Ectodermal cell (in vitro differentiated cells): Measurements from ENCODE around the gene CMTM4. TPM values are rescaled to one million over a fixed set of nuclear protein-coding genes. Genes with fewer than 3 reads are reported as not detected.

Experiments
- H3K27ac ChIP-seq: 2 replicates; pipeline ENCODE4 v1.7.0; 2013; ENCODE audit warnings: mild to moderate bottlenecking, low read depth, low read length; ENCODE audit not compliant: insufficient read depth, poor library complexity, severe bottlenecking
- H3K27me3 ChIP-seq: 2 replicates; pipeline ENCODE4 v1.7.0; 2013; ENCODE audit warnings: mild to moderate bottlenecking, low read length; ENCODE audit not compliant: insufficient read depth, control insufficient read depth, poor library complexity, severe bottlenecking
- H3K36me3 ChIP-seq: one replicate; pipeline ENCODE4 v1.7.0; 2013; ENCODE audit warnings: low read length; ENCODE audit not compliant: control insufficient read depth, insufficient read depth
- H3K4me1 ChIP-seq: one replicate; pipeline ENCODE4 v1.7.0; 2013; ENCODE audit warnings: low read length; ENCODE audit not compliant: control insufficient read depth, insufficient read depth
- H3K4me3 ChIP-seq: 2 replicates; pipeline ENCODE4 v1.7.0; 2013; ENCODE audit warnings: low read depth, low read length, control low read depth; ENCODE audit not compliant: insufficient read depth
- H3K9me3 ChIP-seq: 2 replicates; pipeline ENCODE4 v1.7.0; 2013; ENCODE audit warnings: mild to moderate bottlenecking, low read length, moderate library complexity; ENCODE audit not compliant: control insufficient read depth
- WGBS, 2 experiments: methylation state at CpG; one replicate each; pipeline ENCODE4 v1.1.7; 2013; ENCODE audit warnings: missing lambda C conversion rate in 2 of 2; 5-methylcytosine and 5-hydroxymethylcytosine counted together
- polyA plus RNA-seq, 4 experiments: library from polyadenylated mRNA; stranded (reverse); fragments of 50-300 nt; gene quantifications; one replicate each; pipeline ENCODE4 v1.2.3, GENCODE V29; 2013

CMTM4 gene
- polyA plus RNA-seq (2013, experiment 1 of 4), result 26.2 TPM
- polyA plus RNA-seq (2013, experiment 2 of 4), result 25.5 TPM
- polyA plus RNA-seq (2013, experiment 3 of 4), result 22.5 TPM
- 26.3 TPM for polyA plus RNA-seq (2013, experiment 4 of 4)

- WGBS, 2 experiments, result 7% methylated on average over 84 of the region's 84 CpGs
- Histone ChIP-seq H3K36me3 (no peaks in the 10 kb centered on the region), H3K4me3 (peak within 1 kb of the TSS; percentile 42), H3K4me1 (peaks cover 4% of the 10 kb centered on the region), H3K27ac (no peak within 1 kb of the TSS), H3K9me3 (no peaks in the 10 kb centered on the region), H3K27me3 (peaks cover 22% of the 10 kb centered on the region)
These were observed at the start of gene CMTM4 for GRCh38 chr16:66696669-66697630. Gene CMTM4, minus strand, starts transcription at chr16:66696743. Its CDS starts 218 bp downstream, at chr16:66696525.

GRCh38 chr16:66746048-66746447, 49.5 kb upstream of the CMTM4 start:
- peaks cover 42% of the 10 kb centered on the region for H3K36me3 ChIP-seq
- H3K27me3 ChIP-seq, result no peaks in the 10 kb centered on the region
- WGBS, 2 experiments, result 92 to 94% methylated on average over 3 of the region's 3 CpGs
- H3K9me3 ChIP-seq, result no peaks in the 10 kb centered on the region
- H3K4me1 ChIP-seq, result peaks cover 13% of the 10 kb centered on the region
- no peak overlapping the region for H3K27ac ChIP-seq
- no peak overlapping the region for H3K4me3 ChIP-seq

DNA sequence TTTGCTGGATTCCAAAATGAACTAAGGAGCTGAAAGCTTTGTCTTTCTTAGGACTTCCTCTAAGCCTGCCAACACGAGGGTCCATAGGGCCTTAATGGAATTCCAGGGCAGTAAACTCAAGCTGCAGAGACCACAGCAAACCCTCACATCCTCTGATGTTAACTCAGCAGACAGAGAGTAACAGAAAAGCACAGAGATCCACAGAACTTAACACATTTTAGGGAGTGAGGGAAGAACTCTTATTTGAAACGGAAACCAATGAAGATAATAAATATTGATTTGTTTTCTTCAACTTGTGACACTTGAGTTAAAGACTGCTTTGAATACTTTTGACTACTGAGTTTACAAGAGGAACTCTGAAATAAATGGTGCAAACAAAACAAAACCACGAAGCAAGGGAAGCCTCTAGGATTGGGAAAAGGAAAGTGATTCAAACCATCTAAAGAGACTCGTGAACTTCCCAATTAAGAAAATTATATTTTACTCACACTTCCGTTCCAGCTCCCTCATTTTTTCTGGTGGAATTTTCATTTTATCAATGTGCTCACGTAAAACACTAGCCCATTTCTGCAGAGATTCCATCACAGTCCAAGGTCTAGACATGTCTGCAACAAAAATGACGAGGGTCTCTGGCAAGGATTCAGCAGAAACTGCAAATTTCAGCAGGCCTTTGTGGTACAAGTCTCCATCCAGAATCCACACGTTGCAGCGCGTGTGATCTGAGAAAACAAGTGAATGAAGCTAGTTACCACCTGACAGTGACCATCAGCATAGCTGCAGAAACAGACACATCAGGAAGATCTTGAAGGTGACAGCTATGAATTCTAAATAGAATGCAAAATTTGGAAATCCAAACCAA, 45.6 kb upstream of the CMTM4 start:
- peaks cover 45% of the 10 kb centered on the region for H3K36me3 ChIP-seq
- no peaks in the 10 kb centered on the region for H3K27me3 ChIP-seq
- no peak overlapping the region for H3K4me3 ChIP-seq
- WGBS, 2 experiments, result 95% methylated on average over 10 of the region's 10 CpGs
- peaks cover 7% of the 10 kb centered on the region for H3K4me1 ChIP-seq
- no peaks in the 10 kb centered on the region for H3K9me3 ChIP-seq
- peak overlapping the region; percentile 67 for H3K27ac ChIP-seq

GRCh38 chr16:66741169-66741900, 44.8 kb upstream of the CMTM4 start:
- H3K9me3 ChIP-seq, result no peaks in the 10 kb centered on the region
- no peak overlapping the region for H3K4me3 ChIP-seq
- peak overlapping the region; percentile 67 for H3K27ac ChIP-seq
- H3K4me1 ChIP-seq, result peaks cover 7% of the 10 kb centered on the region
- no peaks in the 10 kb centered on the region for H3K27me3 ChIP-seq
- H3K36me3 ChIP-seq, result peaks cover 46% of the 10 kb centered on the region
- WGBS, 2 experiments, result 88 to 90% methylated on average over 10 of the region's 10 CpGs

GRCh38 chr16:66740533-66740932, 44.0 kb upstream of the CMTM4 start:
- Histone ChIP-seq H3K4me3 (no peak overlapping the region), H3K9me3 (no peaks in the 10 kb centered on the region), H3K4me1 (peaks cover 7% of the 10 kb centered on the region), H3K27ac (peak overlapping the region; percentile 66), H3K36me3 (peaks cover 47% of the 10 kb centered on the region), H3K27me3 (no peaks in the 10 kb centered on the region)
- 78 to 83% methylated on average over 2 of the region's 2 CpGs for WGBS, 2 experiments

GRCh38 chr16:66740010-66740409, 43.5 kb upstream of the CMTM4 start:
- Histone ChIP-seq H3K27ac (peak overlapping the region; percentile 66), H3K4me1 (peaks cover 7% of the 10 kb centered on the region), H3K36me3 (peaks cover 47% of the 10 kb centered on the region), H3K27me3 (no peaks in the 10 kb centered on the region), H3K9me3 (no peaks in the 10 kb centered on the region), H3K4me3 (no peak overlapping the region)
- WGBS, 2 experiments, result 35 to 39% methylated on average over 2 of the region's 2 CpGs

- 96% methylated on average over 4 of the region's 4 CpGs for WGBS, 2 experiments
- Histone ChIP-seq H3K9me3 (no peaks in the 10 kb centered on the region), H3K27me3 (no peaks in the 10 kb centered on the region), H3K27ac (no peak overlapping the region), H3K4me3 (no peak overlapping the region), H3K4me1 (peaks cover 4% of the 10 kb centered on the region), H3K36me3 (peaks cover 66% of the 10 kb centered on the region)
These were observed 39.3 kb upstream of the CMTM4 start for GRCh38 chr16:66735891-66736290.

- H3K27ac ChIP-seq, result no peak overlapping the region
- 78 to 81% methylated on average over 7 of the region's 7 CpGs for WGBS, 2 experiments
These were observed 34.6 kb upstream of the CMTM4 start for GRCh38 chr16:66731101-66731500.

GRCh38 chr16:66728804-66729203, 32.3 kb upstream of the CMTM4 start:
- Histone ChIP-seq H3K27ac (no peak overlapping the region), H3K27me3 (no peaks in the 10 kb centered on the region), H3K9me3 (no peaks in the 10 kb centered on the region), H3K4me1 (no peaks in the 10 kb centered on the region), H3K36me3 (peaks cover 83% of the 10 kb centered on the region), H3K4me3 (no peak overlapping the region)
- WGBS, 2 experiments, result 90 to 93% methylated on average over 4 of the region's 4 CpGs

More at GRCh38 chr16:66731101-66731500, 34.6 kb upstream of the CMTM4 start:
- H3K9me3 ChIP-seq, result no peaks in the 10 kb centered on the region
- peaks cover 77% of the 10 kb centered on the region for H3K36me3 ChIP-seq
- H3K4me1 ChIP-seq, result no peaks in the 10 kb centered on the region
- H3K27me3 ChIP-seq, result no peaks in the 10 kb centered on the region
- H3K4me3 ChIP-seq, result no peak overlapping the region
